ENCODE results near the gene IL17RD. TPM values are rescaled to one million over a fixed set of nuclear protein-coding genes. Genes with fewer than 3 reads are reported as not detected.

IL17RD gene
- total RNA-seq, 1 experiment from 2014 or later, result 31.7 TPM

DNA sequence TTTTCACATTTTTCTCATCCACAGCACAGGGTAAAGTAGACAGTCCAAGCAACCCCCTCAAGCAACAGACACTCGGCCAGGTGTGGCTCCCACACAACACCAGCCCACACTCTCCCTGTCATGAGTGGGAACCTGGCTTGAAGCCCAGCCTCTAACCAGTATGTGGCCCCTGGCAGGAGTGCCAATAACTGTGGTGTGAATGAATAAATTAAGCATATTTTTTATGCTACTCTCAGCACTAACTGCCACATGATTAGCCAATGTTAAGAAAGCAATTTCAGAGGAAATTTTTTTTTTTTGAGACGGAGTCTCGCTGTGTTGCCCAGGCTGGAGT lies 9.9 kb downstream of the IL17RD start:
- Mint-ChIP-seq H3K27ac (no peak overlapping the region), H3K27me3 (ENCODE audit: low read depth) (peaks cover 43% of the 10 kb centered on the region), H3K9me3 (no peaks in the 10 kb centered on the region; a peak in 1 of 5 replicates), H3K4me3 (peak overlapping the region in 1 of 2 experiments; percentile 22; a peak in 1 of 5 replicates), H3K4me1 (peaks cover 74 to 75% of the 10 kb centered on the region in 2 experiments), H3K36me3 (ENCODE audit: insufficient read depth in 1 of 3, low read depth in 3 of 3) (no peaks in the 10 kb centered on the region; a peak in 1 of 7 replicates)
- H3K18ac ChIP-seq (ENCODE audit: insufficient read length, low read depth, low read length), result no peak overlapping the region
- no peaks in the 10 kb centered on the region for H3K27me3 ChIP-seq (ENCODE audit: insufficient read depth, low read length)
- no peak overlapping the region for H2BK12ac ChIP-seq (ENCODE audit: insufficient read length, low read depth, low read length)
- H2BK20ac ChIP-seq (ENCODE audit: low read depth, low read length, poor library complexity, severe bottlenecking), result no peak overlapping the region
- no peak overlapping the region for H3T11ph ChIP-seq (ENCODE audit: low read length)
- H3K23me2 ChIP-seq (ENCODE audit: insufficient read length, low read depth, low read length, poor library complexity, severe bottlenecking), result no peaks in the 10 kb centered on the region
- H3K9me3 ChIP-seq (ENCODE audit: control insufficient read depth, low read depth, low read length), result no peaks in the 10 kb centered on the region
- H2AK5ac ChIP-seq (ENCODE audit: insufficient read length, low read length), result no peak overlapping the region
- no peak overlapping the region for H4K5ac ChIP-seq (ENCODE audit: insufficient read length, low read depth, low read length)
- peaks cover 2% of the 10 kb centered on the region for H4K20me1 ChIP-seq (ENCODE audit: control insufficient read depth, insufficient read depth, insufficient read length)
- H4K91ac ChIP-seq (ENCODE audit: insufficient read length, low read depth, low read length), result no peak overlapping the region
- H3K56ac ChIP-seq (ENCODE audit: insufficient read length, low read depth, low read length), result no peak overlapping the region
- H4K8ac ChIP-seq (replicated peaks; ENCODE audit: insufficient read length, low read depth, low read length), result no peak overlapping the region
- H3K9ac ChIP-seq (ENCODE audit: extremely low read depth, insufficient read length, low read length), result no peak overlapping the region
- peaks cover 28% of the 10 kb centered on the region; the same call in 1 of the 2 replicates for H3K4me1 ChIP-seq (ENCODE audit: insufficient read depth, low read length)
- no peaks in the 10 kb centered on the region for H3K79me1 ChIP-seq (ENCODE audit: insufficient read depth, low read depth, low read length, poor library complexity, severe bottlenecking)
- H2BK5ac ChIP-seq (ENCODE audit: insufficient read length, low read length), result no peak overlapping the region
- no peak overlapping the region for H3K4ac ChIP-seq (ENCODE audit: low read depth, low read length)
- peaks cover 19% of the 10 kb centered on the region; the same call in 1 of the 2 replicates for H3K79me2 ChIP-seq (ENCODE audit: insufficient read depth, low read length)
- no peak for DNase-seq
- no peak overlapping the region for H2AFZ ChIP-seq (ENCODE audit: low read length)
- no peak overlapping the region for H3K23ac ChIP-seq (ENCODE audit: insufficient read length, low read depth, low read length)
- 0 out of 2 replicates have a peak overlapping the region, but pooled peaks have one; percentile 33 for H3K14ac ChIP-seq (ENCODE audit: insufficient read depth, low read length)
- no peak overlapping the region for H2BK120ac ChIP-seq (ENCODE audit: low read depth, low read length, poor library complexity, severe bottlenecking)
- H2BK15ac ChIP-seq (ENCODE audit: low read depth, low read length), result no peak overlapping the region
- TF ChIP-seq, protein P1, sequence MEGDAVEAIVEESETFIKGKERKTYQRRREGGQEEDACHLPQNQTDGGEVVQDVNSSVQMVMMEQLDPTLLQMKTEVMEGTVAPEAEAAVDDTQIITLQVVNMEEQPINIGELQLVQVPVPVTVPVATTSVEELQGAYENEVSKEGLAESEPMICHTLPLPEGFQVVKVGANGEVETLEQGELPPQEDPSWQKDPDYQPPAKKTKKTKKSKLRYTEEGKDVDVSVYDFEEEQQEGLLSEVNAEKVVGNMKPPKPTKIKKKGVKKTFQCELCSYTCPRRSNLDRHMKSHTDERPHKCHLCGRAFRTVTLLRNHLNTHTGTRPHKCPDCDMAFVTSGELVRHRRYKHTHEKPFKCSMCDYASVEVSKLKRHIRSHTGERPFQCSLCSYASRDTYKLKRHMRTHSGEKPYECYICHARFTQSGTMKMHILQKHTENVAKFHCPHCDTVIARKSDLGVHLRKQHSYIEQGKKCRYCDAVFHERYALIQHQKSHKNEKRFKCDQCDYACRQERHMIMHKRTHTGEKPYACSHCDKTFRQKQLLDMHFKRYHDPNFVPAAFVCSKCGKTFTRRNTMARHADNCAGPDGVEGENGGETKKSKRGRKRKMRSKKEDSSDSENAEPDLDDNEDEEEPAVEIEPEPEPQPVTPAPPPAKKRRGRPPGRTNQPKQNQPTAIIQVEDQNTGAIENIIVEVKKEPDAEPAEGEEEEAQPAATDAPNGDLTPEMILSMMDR (conservative IDR thresholded peaks at IDR 0.05), result no peak
- no peak overlapping the region for H3K27ac ChIP-seq (ENCODE audit: insufficient read length, low read depth, low read length)
- H3K4me2 ChIP-seq (ENCODE audit: insufficient read depth, insufficient read length, low read length), result no peak overlapping the region
- no CpG with 5 or more reads among the region's 3 CpGs for WGBS (ENCODE audit: extremely low coverage, insufficient read length, low lambda C conversion rate)
